ENCODE data around the gene RIPK1. TPM values are rescaled to one million over a fixed set of nuclear protein-coding genes. Genes with fewer than 3 reads are reported as not detected.
"Not testable (repeated sequence)": the region's sequence is repeated elsewhere in the genome, so short reads cannot be mapped to it uniquely, and the experiment has no call there.

RIPK1 gene
- total RNA-seq, 1 donor from 2014 or later = 12.2 TPM

GRCh38 chr6:3075772-3076113 lies 7.4 kb downstream of the RIPK1 start:
- Mint-ChIP-seq H3K4me3 (no peak overlapping the region), H3K27ac (ENCODE audit: unreplicated experiment) (no peak overlapping the region), H3K9me3 (no peaks in the 10 kb centered on the region), H3K27me3 (ENCODE audit: low read depth) (no peaks in the 10 kb centered on the region), H3K36me3 (ENCODE audit: low read depth) (peaks cover 18% of the 10 kb centered on the region), H3K4me1 (peaks cover 16% of the 10 kb centered on the region)
- no peak for DNase-seq (ENCODE audit: low read depth, low spot score)
- TF ChIP-seq, protein P1, sequence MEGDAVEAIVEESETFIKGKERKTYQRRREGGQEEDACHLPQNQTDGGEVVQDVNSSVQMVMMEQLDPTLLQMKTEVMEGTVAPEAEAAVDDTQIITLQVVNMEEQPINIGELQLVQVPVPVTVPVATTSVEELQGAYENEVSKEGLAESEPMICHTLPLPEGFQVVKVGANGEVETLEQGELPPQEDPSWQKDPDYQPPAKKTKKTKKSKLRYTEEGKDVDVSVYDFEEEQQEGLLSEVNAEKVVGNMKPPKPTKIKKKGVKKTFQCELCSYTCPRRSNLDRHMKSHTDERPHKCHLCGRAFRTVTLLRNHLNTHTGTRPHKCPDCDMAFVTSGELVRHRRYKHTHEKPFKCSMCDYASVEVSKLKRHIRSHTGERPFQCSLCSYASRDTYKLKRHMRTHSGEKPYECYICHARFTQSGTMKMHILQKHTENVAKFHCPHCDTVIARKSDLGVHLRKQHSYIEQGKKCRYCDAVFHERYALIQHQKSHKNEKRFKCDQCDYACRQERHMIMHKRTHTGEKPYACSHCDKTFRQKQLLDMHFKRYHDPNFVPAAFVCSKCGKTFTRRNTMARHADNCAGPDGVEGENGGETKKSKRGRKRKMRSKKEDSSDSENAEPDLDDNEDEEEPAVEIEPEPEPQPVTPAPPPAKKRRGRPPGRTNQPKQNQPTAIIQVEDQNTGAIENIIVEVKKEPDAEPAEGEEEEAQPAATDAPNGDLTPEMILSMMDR (conservative IDR thresholded peaks at IDR 0.05) = no peak

DNA sequence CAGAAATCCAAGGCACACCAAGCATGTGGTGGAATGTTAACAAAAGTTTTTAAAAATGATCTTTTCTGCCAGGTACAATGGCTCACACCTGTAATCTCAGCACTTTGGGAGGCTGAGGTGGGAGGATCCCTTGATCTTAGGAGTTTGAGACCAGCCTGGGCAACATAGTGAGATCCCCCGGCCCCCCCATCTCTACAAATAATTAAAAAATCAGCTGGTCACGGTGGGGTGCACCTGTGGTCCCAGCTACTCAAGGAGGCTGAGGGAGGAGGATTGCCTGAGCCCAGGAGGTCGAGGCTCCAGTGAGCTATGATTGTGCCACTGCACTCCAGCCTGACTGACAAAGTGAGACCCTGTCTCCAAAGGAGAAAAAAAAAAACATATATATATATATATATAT lies 8.0 kb downstream of the RIPK1 start:
- H3K27ac Mint-ChIP-seq (ENCODE audit: unreplicated experiment) = no peak overlapping the region
- H3K9me3 Mint-ChIP-seq = no peaks in the 10 kb centered on the region
- peaks cover 24% of the 10 kb centered on the region for H3K36me3 Mint-ChIP-seq (ENCODE audit: low read depth)
- H3K4me1 Mint-ChIP-seq = peaks cover 13% of the 10 kb centered on the region
- TF ChIP-seq, protein P1 (conservative IDR thresholded peaks at IDR 0.05) = no peak
- no peak for DNase-seq (ENCODE audit: low read depth, low spot score)
- H3K4me3 Mint-ChIP-seq = no peak overlapping the region
- H3K27me3 Mint-ChIP-seq (ENCODE audit: low read depth) = no peaks in the 10 kb centered on the region

DNA sequence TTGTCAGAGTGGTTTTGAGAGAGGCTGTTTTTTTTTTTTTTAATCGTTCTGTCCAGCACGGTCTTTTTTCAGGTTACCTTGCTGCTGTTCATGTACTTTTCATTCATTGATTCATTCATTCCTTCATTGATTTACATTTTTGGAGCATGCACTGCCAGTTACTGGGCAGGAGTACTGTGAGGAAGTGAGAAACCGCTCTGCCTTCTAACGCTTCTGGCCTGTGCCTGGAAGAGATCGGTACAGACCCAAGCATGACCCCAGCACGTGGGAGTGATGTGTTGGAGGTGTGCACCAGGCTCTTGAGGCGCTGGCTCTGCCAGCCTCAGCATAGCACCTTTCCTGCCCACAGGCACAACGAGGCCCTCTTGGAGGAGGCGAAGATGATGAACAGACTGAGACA lies 9.1 kb downstream of the RIPK1 start:
- H3K27me3 Mint-ChIP-seq (ENCODE audit: low read depth) = no peaks in the 10 kb centered on the region
- H3K27ac Mint-ChIP-seq (ENCODE audit: unreplicated experiment) = no peak overlapping the region
- peaks cover 13% of the 10 kb centered on the region for H3K4me1 Mint-ChIP-seq
- H3K36me3 Mint-ChIP-seq (ENCODE audit: low read depth) = peaks cover 24% of the 10 kb centered on the region
- H3K4me3 Mint-ChIP-seq = no peak overlapping the region
- TF ChIP-seq, protein P1 (conservative IDR thresholded peaks at IDR 0.05) = no peak
- no peak for DNase-seq (ENCODE audit: low read depth, low spot score)
- no peaks in the 10 kb centered on the region for H3K9me3 Mint-ChIP-seq

DNA sequence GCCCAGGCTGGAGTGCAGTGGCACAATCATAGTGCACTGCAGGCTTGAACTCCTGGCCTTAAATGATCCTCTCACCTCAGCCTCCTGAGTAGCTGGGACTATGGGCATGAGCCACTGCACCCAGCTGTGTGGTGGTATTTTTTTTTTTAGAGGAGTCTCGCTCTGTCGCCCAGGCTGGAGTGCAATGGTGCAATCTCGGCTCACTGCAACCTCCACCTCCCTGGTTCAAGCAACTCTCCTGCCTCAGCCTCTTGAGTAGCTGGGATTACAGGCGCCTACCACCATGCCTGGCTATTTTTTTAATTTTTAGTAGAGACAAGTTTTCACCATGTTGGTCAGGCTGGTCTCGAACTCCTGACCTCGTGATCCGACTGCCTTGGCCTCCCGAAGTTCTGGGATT lies 10.7 kb downstream of the RIPK1 start:
- H3K27me3 Mint-ChIP-seq (ENCODE audit: low read depth) = not testable (repeated sequence)

GRCh38 chr6:3079682-3080081 lies 11.4 kb downstream of the RIPK1 start:
- no peak overlapping the region for H3K4me3 Mint-ChIP-seq

More for the DNA sequence above, 10.7 kb downstream of the RIPK1 start:
- H3K4me3 Mint-ChIP-seq; H3K9me3 Mint-ChIP-seq; DNase-seq (ENCODE audit: low read depth, low spot score); H3K27ac Mint-ChIP-seq (ENCODE audit: unreplicated experiment): not testable (repeated sequence)
- Mint-ChIP-seq H3K4me1 (peaks cover 13% of the 10 kb centered on the region), H3K36me3 (ENCODE audit: low read depth) (peaks cover 38% of the 10 kb centered on the region)

DNA sequence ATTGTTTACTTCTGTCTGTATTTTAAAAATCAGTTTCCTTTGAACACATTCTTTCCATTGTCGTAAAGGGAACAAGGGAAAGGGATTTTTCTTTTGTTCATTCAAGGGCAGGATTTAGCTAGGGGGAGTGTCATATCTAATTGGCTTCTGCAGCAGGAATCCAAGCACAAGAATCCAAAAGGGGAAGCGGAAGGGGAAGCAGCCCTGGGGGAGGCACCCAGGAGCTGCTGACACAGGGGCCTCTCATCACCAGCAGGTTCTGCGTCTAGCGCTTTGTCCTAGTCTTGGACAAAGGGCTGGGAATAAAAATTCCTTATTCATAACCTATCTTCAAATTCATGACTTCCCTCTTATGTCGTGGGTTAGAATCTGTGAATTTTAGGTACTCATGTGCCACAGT lies 13.7 kb downstream of the RIPK1 start:
- Mint-ChIP-seq H3K4me1 (no peaks in the 10 kb centered on the region), H3K36me3 (ENCODE audit: low read depth) (peaks cover 49% of the 10 kb centered on the region), H3K9me3 (no peaks in the 10 kb centered on the region), H3K27ac (ENCODE audit: unreplicated experiment) (no peak overlapping the region), H3K4me3 (no peak overlapping the region), H3K27me3 (ENCODE audit: low read depth) (no peaks in the 10 kb centered on the region)
- DNase-seq (ENCODE audit: low read depth, low spot score) = no peak
- TF ChIP-seq, protein P1 (conservative IDR thresholded peaks at IDR 0.05) = no peak

More at GRCh38 chr6:3079682-3080081, 11.4 kb downstream of the RIPK1 start:
- DNase-seq (ENCODE audit: low read depth, low spot score) = no peak
- TF ChIP-seq, protein P1 (conservative IDR thresholded peaks at IDR 0.05) = no peak
- Mint-ChIP-seq H3K9me3 (no peaks in the 10 kb centered on the region), H3K27me3 (ENCODE audit: low read depth) (no peaks in the 10 kb centered on the region), H3K36me3 (ENCODE audit: low read depth) (peaks cover 43% of the 10 kb centered on the region), H3K27ac (ENCODE audit: unreplicated experiment) (peak overlapping the region; percentile 5), H3K4me1 (peaks cover 13% of the 10 kb centered on the region)
